Measurements from ENCODE around the gene MARCKS. TPM values are rescaled to one million over a fixed set of nuclear protein-coding genes. Genes with fewer than 3 reads are reported as not detected.

MARCKS gene
- polyA plus RNA-seq, 1 experiment: 47.0 TPM

GRCh38 chr6:113859349-113860180 lies 2.4 kb downstream of the MARCKS start:
- Histone ChIP-seq H3K36me3 (ENCODE audit: control insufficient read depth, insufficient read depth, low read length) (peaks cover 5% of the 10 kb centered on the region), H3K27me3 (ENCODE audit: control insufficient read depth, insufficient read depth, low read length) (no peaks in the 10 kb centered on the region), H3K4me3 (ENCODE audit: low read depth, low read length) (peak overlapping the region; percentile 89)
- TF ChIP-seq, protein P1, sequence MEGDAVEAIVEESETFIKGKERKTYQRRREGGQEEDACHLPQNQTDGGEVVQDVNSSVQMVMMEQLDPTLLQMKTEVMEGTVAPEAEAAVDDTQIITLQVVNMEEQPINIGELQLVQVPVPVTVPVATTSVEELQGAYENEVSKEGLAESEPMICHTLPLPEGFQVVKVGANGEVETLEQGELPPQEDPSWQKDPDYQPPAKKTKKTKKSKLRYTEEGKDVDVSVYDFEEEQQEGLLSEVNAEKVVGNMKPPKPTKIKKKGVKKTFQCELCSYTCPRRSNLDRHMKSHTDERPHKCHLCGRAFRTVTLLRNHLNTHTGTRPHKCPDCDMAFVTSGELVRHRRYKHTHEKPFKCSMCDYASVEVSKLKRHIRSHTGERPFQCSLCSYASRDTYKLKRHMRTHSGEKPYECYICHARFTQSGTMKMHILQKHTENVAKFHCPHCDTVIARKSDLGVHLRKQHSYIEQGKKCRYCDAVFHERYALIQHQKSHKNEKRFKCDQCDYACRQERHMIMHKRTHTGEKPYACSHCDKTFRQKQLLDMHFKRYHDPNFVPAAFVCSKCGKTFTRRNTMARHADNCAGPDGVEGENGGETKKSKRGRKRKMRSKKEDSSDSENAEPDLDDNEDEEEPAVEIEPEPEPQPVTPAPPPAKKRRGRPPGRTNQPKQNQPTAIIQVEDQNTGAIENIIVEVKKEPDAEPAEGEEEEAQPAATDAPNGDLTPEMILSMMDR (IDR thresholded peaks at IDR 0.05; ENCODE audit: insufficient read depth, low read depth, low read length): no peak
- POLR2A ChIA-PET: interaction anchor here (0.7 to 0.8 kb wide), 3 partner anchors 50 to 677 kb away, joined by 3 read pairs; no protein-coding TSS in a partner anchor
- DNase-seq (ENCODE audit: low read depth): no peak
- CTCF ChIA-PET: interaction anchor here (0.6 to 2.6 kb wide), 41 partner anchors 9 to 1080 kb away, joined by 3 to 10 read pairs (median 4); no protein-coding TSS in a partner anchor

GRCh38 chr6:113860181-113860955 lies 3.2 kb downstream of the MARCKS start:
- Histone ChIP-seq H3K27me3 (ENCODE audit: control insufficient read depth, insufficient read depth, low read length) (no peaks in the 10 kb centered on the region), H3K4me3 (ENCODE audit: low read depth, low read length) (peak overlapping the region; percentile 89), H3K36me3 (ENCODE audit: control insufficient read depth, insufficient read depth, low read length) (peaks cover 5% of the 10 kb centered on the region)
- DNase-seq (ENCODE audit: low read depth): no peak
- POLR2A ChIA-PET: interaction anchor here (0.7 kb wide), 1 partner anchor 49 kb away, joined by 3 read pairs; no protein-coding TSS in a partner anchor
- CTCF ChIA-PET: interaction anchor here (0.6 to 2.6 kb wide), 10 partner anchors 8 to 286 kb away, joined by 3 to 8 read pairs (median 3); no protein-coding TSS in a partner anchor
- TF ChIP-seq, protein P1 (IDR thresholded peaks at IDR 0.05; ENCODE audit: insufficient read depth, low read depth, low read length): no peak

- ChIA-PET CTCF (interaction anchor here (1.2 kb wide), 1 partner anchor 166 kb away, joined by 3 read pairs; no protein-coding TSS in a partner anchor), POLR2A (no interaction called here)
- no peaks in the 10 kb centered on the region for H3K27me3 ChIP-seq (ENCODE audit: control insufficient read depth, insufficient read depth, low read length)
- peak overlapping the region; percentile 16 for H3K4me3 ChIP-seq (ENCODE audit: low read depth, low read length)
- H3K36me3 ChIP-seq (ENCODE audit: control insufficient read depth, insufficient read depth, low read length): peaks cover 5% of the 10 kb centered on the region
- TF ChIP-seq, protein P1 (IDR thresholded peaks at IDR 0.05; ENCODE audit: insufficient read depth, low read depth, low read length): no peak
- DNase-seq (ENCODE audit: low read depth): no peak
Observed at GRCh38 chr6:113862112-113862511, 5.0 kb downstream of the MARCKS start.

DNA sequence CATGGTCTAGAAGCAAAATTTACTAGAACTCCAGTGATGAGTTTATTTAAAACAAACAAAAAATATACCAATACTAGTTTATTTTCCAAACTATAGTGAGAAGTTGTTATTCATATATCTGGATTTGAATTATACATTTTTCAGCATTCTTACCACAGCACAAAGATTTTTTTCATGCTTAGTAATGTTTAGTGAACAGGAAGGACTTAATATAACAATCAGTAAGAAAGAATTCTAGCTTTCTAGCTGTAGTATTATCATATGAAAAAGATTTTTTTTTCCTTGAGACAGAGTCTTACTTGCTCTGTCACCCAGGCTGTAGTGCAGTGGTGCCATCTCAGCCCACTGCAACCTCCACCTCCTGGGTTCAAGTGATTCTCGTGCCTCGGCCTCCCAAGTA lies 13.8 kb downstream of the MARCKS start:
- TF ChIP-seq, protein P1 (IDR thresholded peaks at IDR 0.05; ENCODE audit: insufficient read depth, low read depth, low read length): no peak
- Histone ChIP-seq H3K4me3 (ENCODE audit: low read depth, low read length) (no peak overlapping the region), H3K36me3 (ENCODE audit: control insufficient read depth, insufficient read depth, low read length) (no peaks in the 10 kb centered on the region), H3K27me3 (ENCODE audit: control insufficient read depth, insufficient read depth, low read length) (no peaks in the 10 kb centered on the region)
- ChIA-PET POLR2A (interaction anchor here (0.5 kb wide), 1 partner anchor 176 kb away, joined by 4 read pairs; no protein-coding TSS in a partner anchor), CTCF (interaction anchor here (1.3 to 1.5 kb wide), 2 partner anchors 9 to 12 kb away, joined by 4 to 7 read pairs; no protein-coding TSS in a partner anchor)
- no peak for DNase-seq (ENCODE audit: low read depth)

DNA sequence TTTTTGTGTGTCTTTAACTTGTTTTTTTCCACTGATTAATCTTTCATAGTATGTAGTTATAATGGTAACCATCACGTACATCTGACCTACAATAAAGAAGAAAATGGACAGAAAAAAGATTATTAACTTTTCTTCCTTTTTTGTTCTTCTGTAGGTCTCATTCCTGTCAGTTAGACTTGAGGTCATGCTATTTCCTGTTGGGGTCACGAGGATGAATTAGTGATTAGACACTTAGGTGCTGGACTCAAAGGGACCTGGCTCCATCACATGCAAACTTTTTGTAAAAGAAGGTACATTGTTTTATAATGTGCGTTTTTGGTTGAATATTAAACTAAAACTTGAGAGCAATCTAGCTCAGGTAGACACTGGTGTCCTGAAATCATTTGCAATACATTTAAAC lies 14.8 kb downstream of the MARCKS start:
- Histone ChIP-seq H3K4me3 (ENCODE audit: low read depth, low read length) (no peak overlapping the region), H3K27me3 (ENCODE audit: control insufficient read depth, insufficient read depth, low read length) (no peaks in the 10 kb centered on the region), H3K36me3 (ENCODE audit: control insufficient read depth, insufficient read depth, low read length) (no peaks in the 10 kb centered on the region)
- DNase-seq (ENCODE audit: low read depth): no peak
- POLR2A ChIA-PET: no interaction called here
- CTCF ChIA-PET: no interaction called here
- TF ChIP-seq, protein P1 (IDR thresholded peaks at IDR 0.05; ENCODE audit: insufficient read depth, low read depth, low read length): no peak

Measured in BJ (cell line).